HG02798 (cell line): Measurements from ENCODE around the gene BICDL2.

Source experiments
- ATAC-seq: cut with Tn5 transposase; IDR thresholded peaks from one replicate; pipeline ENCODE4 v1.9.1; 2021; ENCODE audit warnings: mild to moderate bottlenecking; ENCODE audit not compliant: unreplicated experiment, poor library complexity

The BICDL2 gene

DNA sequence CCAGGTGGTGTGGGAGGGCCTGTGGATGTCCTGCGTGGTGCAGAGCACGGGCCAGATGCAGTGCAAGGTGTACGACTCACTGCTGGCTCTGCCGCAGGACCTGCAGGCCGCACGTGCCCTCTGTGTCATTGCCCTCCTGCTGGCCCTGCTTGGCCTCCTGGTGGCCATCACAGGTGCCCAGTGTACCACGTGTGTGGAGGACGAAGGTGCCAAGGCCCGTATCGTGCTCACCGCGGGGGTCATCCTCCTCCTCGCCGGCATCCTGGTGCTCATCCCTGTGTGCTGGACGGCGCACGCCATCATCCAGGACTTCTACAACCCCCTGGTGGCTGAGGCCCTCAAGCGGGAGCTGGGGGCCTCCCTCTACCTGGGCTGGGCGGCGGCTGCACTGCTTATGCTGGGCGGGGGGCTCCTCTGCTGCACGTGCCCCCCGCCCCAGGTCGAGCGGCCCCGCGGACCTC is 23.2 kb downstream of the BICDL2 start:
- no peak for ATAC-seq

- no peak for ATAC-seq
These were observed 23.8 kb downstream of the BICDL2 start, which contains the start of gene CLDN9 for GRCh38 chr16:3012828-3013420. Gene CLDN9, plus strand, starts transcription at chr16:3012923. Its CDS starts 440 bp downstream, at chr16:3013363.

DNA sequence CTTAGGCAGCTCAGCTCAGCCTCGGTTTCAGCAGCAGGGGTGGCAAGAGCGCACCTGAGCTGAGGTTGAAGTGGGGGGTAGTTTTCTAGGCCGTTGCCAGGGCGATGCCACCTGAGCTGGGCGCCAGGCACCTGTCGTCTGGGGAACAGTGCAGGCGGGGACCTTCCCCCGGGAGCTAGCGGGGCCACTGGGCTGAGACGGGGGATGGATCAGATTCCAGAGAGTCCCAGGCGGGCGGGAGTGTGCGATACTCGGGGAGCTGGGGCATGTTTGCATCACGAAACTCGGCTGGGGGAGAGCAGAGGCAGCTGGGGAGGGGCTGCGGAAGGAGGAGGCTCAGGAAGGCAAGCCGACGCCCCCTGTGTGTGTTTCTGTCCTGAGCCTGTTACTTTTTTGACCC is 24.5 kb downstream of the BICDL2 start:
- ATAC-seq, result no peak

DNA sequence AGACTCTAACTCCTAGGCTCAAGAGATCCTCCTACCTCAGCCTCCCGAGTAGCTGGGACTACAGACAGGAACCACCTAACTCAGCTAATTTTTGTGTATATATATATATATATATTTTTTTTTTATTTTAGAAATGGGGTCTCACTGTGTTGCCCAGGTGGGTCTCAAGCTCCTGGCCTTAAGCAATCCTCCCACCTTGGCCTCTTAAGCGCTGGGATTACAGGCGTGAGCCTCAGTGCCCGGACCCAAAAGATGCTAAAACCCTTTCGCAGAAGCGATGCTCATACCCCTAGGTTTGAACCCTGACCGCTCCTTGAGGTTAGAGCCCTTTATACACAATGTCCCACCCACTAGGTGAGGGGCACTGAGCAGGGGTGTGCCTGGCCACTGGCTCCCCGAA is 26.2 kb downstream of the BICDL2 start:
- ATAC-seq, result no peak

- no peak for ATAC-seq
These were observed 27.0 kb downstream of the BICDL2 start for GRCh38 chr16:3009568-3010390.

- ATAC-seq, result no peak
These were observed 28.1 kb downstream of the BICDL2 start for GRCh38 chr16:3008690-3009037.

GRCh38 chr16:3007957-3008689 is 28.6 kb downstream of the BICDL2 start:
- no peak for ATAC-seq

- no peak for ATAC-seq
These were observed 29.4 kb downstream of the BICDL2 start for GRCh38 chr16:3007059-3007956.

GRCh38 chr16:3004781-3005284 is 31.9 kb downstream of the BICDL2 start:
- no peak for ATAC-seq

DNA sequence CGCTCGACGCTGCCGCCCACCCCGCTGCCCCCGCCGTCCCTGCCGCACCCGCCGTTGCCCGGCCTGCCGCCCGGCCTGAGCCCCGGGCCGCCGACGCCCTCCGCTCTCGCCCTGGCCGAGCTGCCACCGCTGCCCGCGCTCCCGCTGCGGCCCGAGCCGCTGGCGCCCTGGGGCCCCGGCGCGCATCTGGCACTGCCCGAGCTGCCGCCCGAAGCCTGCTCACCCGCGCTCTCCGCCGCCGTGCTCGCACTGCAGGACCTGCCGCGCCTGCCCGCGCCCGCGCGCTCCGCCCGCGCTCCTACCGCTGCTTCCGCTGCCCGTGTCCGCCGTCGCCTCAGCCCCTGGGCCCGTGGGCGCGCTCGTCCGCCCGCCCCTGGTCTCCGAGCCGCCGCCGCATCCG is 32.4 kb downstream of the BICDL2 start:
- ATAC-seq, result no peak

DNA sequence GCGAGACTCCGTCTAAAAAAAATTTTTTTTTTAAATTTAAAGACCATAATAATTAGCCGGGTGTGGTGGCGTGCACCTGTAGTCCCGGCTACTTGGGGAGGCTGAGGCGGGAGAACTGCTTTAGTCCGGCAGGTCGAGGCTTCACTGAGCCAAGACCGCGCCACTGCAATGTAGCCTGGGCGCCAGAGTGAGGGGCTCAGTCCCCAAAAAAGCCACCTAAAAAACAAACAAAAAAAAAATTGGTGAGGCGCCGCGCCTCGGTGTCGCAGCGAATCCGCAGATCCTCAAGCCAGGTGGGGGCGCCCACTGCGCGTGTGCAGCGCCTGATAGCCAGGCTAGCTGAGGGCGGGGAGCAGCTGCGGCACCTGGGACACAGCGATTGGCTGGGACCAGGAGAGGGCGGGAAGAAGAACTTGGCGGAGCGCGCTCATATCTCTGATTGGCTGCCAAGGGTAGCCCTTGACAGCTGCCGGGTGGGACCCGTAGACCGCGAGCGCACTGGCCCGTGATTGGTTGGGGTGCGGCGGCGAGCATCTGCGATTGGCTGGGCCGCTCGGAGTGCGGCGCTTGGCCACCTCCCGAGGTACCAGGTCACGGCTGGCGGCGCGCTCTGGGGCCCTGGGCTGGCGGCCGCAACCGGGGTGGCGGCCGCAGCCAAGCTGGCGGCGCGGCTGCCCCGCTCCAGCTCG is 33.0 kb downstream of the BICDL2 start:
- ATAC-seq, result peak; percentile 98

GRCh38 chr16:3001316-3001715 is 35.4 kb downstream of the BICDL2 start:
- no peak for ATAC-seq

DNA sequence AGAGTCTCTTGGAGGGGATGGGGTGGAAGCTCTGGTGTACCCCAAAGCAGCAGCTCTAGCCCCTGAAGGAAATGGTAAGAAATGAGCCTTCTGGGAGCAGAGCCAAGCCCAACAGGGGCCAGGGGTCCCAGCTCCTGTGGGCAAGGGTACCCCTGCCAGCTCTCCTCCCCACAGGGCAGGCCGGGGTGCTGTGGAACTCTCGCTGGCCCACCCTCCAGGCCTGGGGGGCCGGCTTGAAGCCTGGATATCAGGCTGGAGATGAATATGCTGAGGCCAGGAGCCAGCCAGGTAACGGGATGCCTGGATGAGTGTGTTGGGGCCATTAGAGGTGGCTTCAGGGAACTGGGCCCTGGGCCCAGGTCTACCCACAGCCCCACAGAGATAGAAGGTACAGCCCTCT is 36.2 kb downstream of the BICDL2 start:
- no peak for ATAC-seq

GRCh38 chr16:2999929-3000328 is 36.8 kb downstream of the BICDL2 start:
- no peak for ATAC-seq

DNA sequence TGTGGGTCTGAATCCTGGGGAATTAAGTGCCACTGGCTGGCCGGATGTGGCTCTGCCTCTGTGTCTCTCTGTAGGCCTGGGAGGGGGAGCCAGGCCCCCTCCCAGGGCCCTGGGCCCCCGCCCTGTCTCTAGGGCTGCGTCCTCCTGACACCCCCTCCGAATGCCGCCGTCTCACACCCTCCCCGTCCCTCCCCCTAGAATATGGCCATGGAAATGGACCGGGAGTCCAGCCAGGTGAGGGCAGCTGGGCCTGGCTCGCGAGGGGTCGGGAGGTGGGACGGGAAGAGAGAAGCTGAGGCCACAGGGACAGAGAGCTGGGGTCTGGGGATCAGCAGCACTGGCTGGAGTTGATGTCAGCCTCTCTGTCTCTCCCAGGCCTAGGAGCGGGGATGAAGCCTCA is 40.4 kb downstream of the BICDL2 start:
- no peak for ATAC-seq

- no peak for ATAC-seq
These were observed 44.2 kb downstream of the BICDL2 start for GRCh38 chr16:2992383-2993081.

- ATAC-seq, result no peak
These were observed 45.0 kb downstream of the BICDL2 start for GRCh38 chr16:2991566-2992261.

GRCh38 chr16:2990891-2991290 is 45.9 kb downstream of the BICDL2 start:
- no peak for ATAC-seq
